Stimulated activated CD4-positive, alpha-beta T cell treated with anti-CD3 and anti-CD28 coated beads, TNF-alpha, amount 100 ng/mL, for 48 hours (primary cell): Measurements from ENCODE around the gene CDK2AP2.
"Not testable (repeated sequence)": the region's sequence is repeated elsewhere in the genome, so short reads cannot be mapped to it uniquely, and the experiment has no call there.

Source experiments
- DNase-seq, 3 donors: peaks; one replicate each; pipeline ENCODE4 v3.0.0-alpha.2; 2020; ENCODE audit warnings: low read depth in 3 of 3

CDK2AP2 gene

DNA sequence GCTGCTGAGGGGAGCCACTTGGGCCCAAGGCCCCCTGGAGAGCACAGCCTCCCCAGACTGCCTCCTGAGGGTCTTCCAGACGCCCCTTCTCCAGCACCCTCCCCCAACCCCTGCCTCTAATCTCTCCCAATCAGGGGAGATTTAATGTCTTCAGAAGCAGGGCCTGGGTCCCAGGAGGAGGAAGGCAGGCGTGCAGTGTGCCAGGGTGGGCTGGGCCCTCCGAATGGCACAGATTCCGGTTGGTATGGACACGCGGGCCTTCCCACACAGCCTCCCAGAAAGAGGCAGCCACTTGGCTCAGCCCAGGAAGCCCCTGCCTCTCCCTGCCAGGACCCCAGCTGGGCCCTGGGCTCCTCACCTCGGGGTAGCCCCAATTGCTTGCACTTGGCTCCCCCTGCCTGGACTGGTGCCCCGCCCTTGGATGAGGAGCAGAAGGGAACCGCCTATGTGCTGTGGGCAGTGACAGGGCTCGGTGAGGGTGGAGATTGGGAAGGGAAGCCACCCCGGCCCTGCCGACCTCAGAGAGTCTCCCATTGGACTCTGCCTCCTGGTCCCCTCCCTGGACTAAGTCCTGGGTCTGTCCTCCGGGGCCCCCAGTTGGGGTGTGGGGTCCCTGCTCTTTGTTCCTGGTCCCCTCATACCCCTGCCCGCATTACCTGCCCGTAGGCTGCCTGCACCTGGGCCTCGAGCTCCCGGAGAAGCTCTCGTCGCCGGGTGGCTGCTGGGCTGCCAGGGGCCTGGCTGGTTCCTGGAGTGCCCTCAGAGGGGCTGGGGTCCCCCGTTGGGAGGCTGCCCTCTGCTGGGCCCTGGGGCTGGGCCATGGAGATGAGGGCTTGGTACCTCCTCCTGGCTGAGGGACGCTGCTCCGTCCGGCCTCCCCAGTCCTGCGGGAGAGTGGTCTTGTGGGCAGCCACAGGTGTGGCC, 15.9 kb upstream of the CDK2AP2 start:
- no peak for DNase-seq

- DNase-seq = no peak
These were observed 15.0 kb upstream of the CDK2AP2 start, which contains the start of gene CABP2 for GRCh38 chr11:67522844-67523555. Gene CABP2 (minus strand): TSS chr11:67523446. CDS start chr11:67523326, 120 bp downstream.

GRCh38 chr11:67522338-67522737, 14.4 kb upstream of the CDK2AP2 start:
- DNase-seq = no peak

DNA sequence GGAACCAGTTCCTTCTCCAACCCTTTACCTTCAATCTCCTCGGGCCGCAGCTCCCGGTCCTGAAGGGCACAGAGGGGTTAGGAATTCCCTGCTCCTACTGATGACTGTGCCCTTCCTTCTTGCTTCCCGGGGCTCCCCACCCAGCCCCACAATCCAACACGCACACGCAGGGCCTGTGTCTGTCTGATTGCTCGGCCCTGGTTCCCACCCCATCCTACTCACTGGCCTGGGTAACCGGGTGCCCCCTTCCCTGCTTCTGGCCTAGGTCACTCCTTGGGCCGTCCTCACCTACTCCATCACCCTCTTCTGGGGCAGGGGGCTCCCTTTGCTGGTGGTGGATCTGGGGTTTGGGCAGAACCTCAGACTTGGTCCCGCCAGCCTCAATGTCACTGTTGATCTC, 14.0 kb upstream of the CDK2AP2 start:
- DNase-seq = no peak

DNA sequence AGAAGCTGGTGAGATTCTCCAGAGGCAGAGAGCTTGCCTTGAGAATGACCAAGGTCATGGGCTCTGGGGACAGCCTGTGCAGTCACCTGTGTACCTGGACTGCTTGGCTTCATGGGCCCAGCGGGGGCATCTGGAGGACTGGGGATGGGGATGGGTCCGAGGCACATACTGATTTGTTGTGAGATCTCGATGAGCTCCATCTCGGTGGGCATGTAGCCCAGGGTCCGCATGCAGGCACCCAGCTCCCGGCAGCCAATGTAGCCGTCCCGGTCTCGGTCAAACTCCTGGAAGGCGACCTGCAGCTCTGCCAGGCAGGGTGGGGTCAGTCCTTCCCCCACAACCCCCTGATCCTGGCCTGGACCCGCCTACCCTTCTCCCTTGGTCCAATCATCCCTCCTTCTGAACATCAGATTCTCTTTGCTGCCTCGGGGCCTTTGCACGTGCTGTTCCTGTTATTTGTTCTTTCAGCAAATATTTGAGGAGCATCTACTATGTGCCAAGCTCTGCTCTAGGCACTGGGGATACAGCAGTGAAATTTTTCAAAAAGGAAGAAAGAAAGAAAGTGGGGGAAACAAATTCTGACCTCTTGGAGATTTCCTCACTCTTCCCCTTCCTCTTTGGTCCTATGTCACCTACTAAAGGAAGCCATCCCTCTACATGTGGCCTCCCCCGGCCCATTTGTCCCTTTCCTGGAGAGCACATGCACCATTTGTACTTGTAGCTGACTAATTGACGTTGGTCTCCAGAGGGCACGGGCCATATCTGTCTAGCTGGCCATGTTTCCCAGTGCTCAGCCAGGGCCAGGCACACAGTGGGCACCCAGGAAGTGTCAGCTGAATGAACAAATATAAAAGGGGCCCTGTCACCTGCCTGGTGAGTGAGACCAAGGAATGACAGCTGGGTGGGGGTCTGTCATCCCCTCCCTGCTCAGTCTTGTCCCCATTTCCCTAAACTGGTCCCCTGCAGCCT, 13.2 kb upstream of the CDK2AP2 start:
- no peak for DNase-seq

DNA sequence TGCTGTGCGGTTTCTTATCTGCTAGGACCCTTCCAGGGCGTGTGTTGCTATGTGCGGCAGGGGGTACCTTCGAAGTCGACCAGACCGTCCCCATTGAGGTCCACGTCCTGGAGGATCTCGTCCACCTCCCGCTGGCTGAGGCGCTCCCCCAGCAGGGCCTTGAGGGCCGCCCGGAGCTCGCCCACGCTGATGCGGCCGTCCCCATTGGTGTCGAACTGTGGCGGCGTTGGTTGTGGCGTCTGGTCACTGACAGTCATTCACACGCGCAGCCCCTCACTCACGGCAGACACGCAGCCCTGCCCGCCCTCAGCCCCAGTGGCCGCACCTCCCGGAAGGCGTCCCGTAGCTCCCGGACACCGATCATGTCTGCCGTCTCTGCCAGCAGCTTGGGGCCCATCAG, 11.8 kb upstream of the CDK2AP2 start:
- DNase-seq = no peak

DNA sequence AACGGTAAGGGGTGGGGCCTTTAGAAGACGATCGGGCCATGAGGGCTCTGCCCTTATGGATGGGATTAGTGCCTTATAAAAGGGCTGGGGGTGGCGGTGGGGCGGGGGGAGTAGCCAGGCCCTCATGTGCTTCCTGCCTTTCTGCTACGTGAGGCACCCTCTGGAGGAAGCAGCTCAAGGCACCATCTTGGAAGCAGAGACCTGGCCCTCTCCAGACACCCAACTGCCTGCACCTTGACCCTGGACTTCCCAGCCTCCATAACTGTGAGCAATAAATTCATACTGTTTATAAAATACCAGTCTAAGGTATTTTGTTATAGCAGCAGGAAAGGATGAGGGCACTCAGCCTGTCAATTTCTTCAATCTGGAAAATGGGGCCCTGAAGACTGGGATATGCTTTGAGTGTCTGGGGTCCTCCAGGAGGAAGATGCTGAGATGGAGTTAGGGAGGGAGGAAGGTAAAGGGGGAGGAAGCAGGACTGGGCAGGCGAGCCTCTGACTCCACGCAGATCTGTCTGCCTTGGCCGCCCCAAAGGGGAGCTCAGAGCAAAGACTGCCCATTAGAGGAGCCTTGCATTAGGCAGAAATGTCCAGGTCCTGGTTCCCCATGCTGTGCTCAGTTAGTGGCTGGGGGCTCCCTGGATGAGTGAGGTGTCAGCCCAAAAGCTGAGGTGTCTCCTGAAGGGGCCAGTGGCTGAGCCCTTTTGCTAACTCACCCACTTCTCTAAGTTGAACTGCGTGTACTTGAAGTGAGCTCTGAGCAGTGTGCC, 10.0 kb upstream of the CDK2AP2 start:
- DNase-seq = no peak

DNA sequence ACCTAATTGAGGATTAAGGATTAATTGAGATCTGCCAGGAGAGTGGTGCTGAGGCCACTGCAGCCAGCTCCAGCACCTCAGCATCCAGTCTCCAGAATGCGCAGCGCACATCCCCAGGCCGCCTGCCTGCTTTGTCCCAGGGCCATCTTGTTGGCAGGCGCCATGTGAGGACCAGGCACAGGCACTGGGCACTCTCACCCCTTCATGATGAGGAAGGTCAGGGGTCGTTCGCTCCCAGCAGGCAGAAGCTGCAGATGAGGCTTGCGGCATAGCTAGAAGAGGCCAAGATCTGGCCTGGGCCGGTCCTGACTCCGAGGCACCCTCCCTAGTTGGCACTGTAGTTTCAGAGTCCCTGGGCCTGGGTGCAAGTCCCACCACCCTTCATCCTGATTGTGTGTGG, 8.8 kb upstream of the CDK2AP2 start:
- DNase-seq = no peak

- no peak for DNase-seq
These were observed 6.2 kb upstream of the CDK2AP2 start for GRCh38 chr11:67514116-67514515.

GRCh38 chr11:67511558-67511957, 3.6 kb upstream of the CDK2AP2 start:
- DNase-seq = not testable (repeated sequence)

- no peak for DNase-seq
These were observed 2.0 kb upstream of the CDK2AP2 start for GRCh38 chr11:67510023-67510345.

DNA sequence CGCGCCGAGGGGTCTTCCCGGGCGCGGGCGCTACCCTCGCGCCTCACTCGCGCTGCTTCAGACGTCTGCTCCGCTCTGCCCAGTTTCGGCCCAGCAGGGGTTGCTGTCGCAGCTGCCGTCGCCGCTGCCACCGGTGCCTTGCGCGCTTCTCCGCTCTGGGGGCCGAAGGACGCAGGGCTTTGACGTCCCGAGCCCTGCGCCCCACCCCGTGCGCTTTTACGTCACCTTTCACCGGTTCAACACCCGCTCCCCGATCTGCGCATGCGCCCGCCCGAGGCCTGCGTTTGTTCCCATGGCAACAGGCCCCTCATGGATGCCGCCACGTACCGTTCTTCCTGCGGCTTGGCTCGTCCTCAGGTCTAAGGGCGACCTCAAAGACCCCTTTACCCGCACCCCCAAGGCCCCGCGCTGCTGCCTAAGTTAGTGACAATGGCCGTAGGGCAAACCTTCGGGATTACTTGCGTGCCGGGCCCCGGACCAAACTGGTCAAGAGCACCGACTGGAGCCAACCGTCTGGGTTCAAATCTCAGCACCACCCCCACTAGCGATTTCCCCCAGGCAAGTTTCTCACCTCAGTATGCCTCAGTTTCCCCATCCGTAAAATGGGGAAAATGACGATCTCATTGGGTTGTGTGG, 642 bp upstream of the CDK2AP2 start:
- DNase-seq = peak; percentile 97 to 99 (median 99)

GRCh38 chr11:67507242-67507863, 609 bp downstream of the CDK2AP2 start:
- no peak for DNase-seq

DNA sequence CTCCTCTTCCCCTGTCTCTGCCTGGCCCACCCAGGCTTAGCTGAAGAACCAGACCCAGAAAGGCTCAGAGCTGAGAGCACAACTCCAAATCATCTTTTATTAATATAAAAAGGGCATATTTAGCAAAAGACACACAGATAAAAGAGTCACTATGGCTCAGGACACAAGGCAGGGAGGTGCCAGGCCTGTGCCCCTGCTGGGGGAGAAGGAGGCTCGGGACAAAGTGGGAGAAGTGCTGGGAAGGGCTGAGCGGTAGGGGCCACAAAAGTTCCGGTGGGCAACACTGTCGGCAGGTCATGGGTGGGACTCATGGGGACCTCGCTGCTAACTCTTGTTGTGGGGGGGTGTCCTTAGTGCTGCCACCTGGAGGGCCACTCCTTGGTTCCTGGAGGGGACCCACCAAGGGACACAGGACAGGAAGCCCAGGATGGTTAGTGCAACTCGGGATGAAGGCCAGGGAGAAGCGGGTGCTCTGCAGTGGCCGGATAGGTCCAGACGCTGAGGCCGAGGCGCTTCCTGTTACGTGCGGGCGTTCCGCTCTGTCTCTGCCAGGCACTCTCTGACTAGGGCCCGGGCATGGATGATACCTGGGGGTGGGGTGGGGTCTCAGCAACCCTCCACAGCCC, 1.4 kb downstream of the CDK2AP2 start:
- no peak for DNase-seq

DNA sequence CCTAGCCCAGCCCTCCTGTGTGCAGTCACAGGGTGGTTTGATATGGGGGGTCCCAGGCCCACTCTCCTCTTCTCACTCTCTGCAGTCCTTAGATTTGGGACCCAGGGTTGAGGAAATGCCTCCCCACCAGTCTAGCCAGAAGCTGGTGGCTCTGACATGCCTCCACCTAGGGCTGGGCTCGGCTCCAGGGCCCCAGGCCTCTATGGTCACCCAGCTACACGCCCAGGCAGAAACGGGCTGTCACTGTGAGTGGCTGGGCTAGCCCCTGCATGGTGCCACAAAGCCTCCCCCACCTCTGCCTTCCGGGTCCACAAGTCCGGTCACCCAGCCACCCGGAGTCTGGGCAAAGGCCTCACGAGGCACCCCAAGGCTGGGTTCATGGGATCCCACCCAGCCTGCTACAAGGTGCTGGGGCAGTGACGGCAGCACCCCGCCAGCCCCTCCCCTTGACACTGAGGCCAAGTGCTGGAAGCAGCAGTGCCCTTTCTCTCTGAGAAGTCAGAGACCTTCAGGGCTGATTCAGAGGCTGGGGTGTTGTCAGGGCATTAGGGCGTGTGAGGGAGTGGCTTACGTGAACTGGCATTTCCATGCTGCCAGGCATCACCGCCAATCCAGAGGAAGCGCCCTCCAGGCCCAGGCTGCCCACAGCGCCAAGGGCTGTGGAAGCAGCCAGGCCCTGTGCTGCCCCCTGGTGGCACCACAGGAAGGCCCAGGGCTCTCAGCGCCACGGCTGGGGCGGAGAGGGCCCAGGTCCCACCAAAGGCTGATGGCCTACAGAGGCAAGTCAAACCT, 2.2 kb downstream of the CDK2AP2 start:
- DNase-seq = peak; percentile 86 to 95 (median 90)

GRCh38 chr11:67504950-67505581, 2.9 kb downstream of the CDK2AP2 start, which contains the start of gene PITPNM1:
Gene PITPNM1 (minus strand): TSS chr11:67505363. CDS start chr11:67504180, 1,183 bp downstream.
- DNase-seq = no peak

- DNase-seq = no peak
These were observed 3.7 kb downstream of the CDK2AP2 start for GRCh38 chr11:67504005-67504949.
